Left lung (tissue), 10 donors: ENCODE results near the gene STOM. TPM values are rescaled to one million over a fixed set of nuclear protein-coding genes. Genes with fewer than 3 reads are reported as not detected.
A peak's percentile ranks its signal among the peaks of the same experiment; 100 is the strongest.

ENCODE experiments used
- ATAC-seq: fragments of 200-7000 bp; cut with Tn5 transposase; one replicate; pipeline ENCODE4 v1.9.1; 2020; ENCODE audit warnings: moderate library complexity
- DNase-seq, 4 donors: peaks; one replicate each; pipeline ENCODE4 v3.0.0-alpha.2; 2013 to 2020
- H3K27ac ChIP-seq, 2 donors: fragments of 200-600 bp; sonication (generic) in 1 of 2; one replicate each; pipeline versions ENCODE4 v1.5.0 to v1.8.0; 2020 to 2021
- H3K27me3 ChIP-seq, 2 donors: fragments of 200-600 bp; sonication (generic) in 1 of 2; one replicate each; pipeline versions ENCODE4 v1.5.0 to v1.8.0; 2020 to 2021
- H3K36me3 ChIP-seq, 2 donors: fragments of 200-600 bp; sonication (generic) in 1 of 2; one replicate each; pipeline versions ENCODE4 v1.5.0 to v1.8.0; 2020 to 2021
- H3K4me1 ChIP-seq, 2 donors: fragments of 200-600 bp; one replicate each; pipeline ENCODE4 v1.8.0; 2021
- H3K4me3 ChIP-seq, 2 donors: fragments of 200-600 bp; sonication (generic) in 1 of 2; one replicate each; pipeline versions ENCODE4 v1.5.0 to v1.8.0; 2020 to 2021; ENCODE audit warnings: mild to moderate bottlenecking in 1 of 2
- H3K9me3 ChIP-seq, 2 donors: fragments of 200-600 bp; sonication (generic) in 1 of 2; one replicate each; pipeline versions ENCODE4 v1.5.0 to v1.8.0; 2020 to 2021
- CTCF ChIP-seq, 2 donors: fragments of 200-600 bp; sonication (generic) in 1 of 2; IDR thresholded peaks; one replicate each; pipeline versions ENCODE4 v1.5.0 to v1.8.0; 2021; ENCODE audit warnings: antibody characterized with exemption in 2 of 2
- intact Hi-C, 2 donors: fragments of 100-400 bp; cut with DNase I; formaldehyde crosslinking; loops; one replicate each; pipeline versions ENCODE4 v1.11.2 to v1.14.2; 2022
- polyA plus RNA-seq, 6 donors: library from polyadenylated mRNA; unstranded; fragments of 120-200 nt; gene quantifications; one replicate each; pipeline ENCODE4 v1.2.1, GENCODE V29; 2013; ENCODE audit not compliant: insufficient read length in 6 of 6
- total RNA-seq, 2 donors: library from RNA; stranded (reverse); fragmentation: NEBNext Ultra II Directional; extraction: Animal tissue kit (Norgen Biotek cat#: 25700); gene quantifications; one replicate each; pipeline ENCODE4 v1.2.1, GENCODE V29; 2021
- donor health status: DM: no; HTN: yes; CAD: no.
- donor health status: DM: no; HTN: no; CAD: no.

Gene STOM
- total and polyA plus RNA-seq, 8 donors, result 99.8 to 576 (median 114) TPM

DNA sequence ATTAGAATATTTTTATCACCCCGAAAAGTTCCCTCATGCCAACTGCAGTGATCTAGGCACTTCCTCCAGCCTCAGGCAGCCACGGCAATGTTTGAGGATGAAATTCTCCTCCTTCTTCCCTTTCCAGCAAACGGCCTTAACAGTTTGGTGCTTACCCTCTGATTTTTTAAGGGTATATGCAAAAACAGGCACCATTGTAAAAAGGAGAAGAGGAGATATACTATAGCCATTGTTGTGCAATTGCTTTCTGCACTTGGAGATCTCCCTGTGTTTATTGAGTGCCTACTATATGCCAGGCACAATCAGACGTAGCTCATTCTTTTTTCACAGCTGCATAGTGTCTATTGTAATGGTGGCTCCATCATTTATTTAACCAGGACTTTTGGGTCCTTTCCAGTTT is 72.7 kb downstream of the STOM start:
- intact Hi-C loops, result no loop called here
- H3K9me3 ChIP-seq, result no peaks in the 10 kb centered on the region

DNA sequence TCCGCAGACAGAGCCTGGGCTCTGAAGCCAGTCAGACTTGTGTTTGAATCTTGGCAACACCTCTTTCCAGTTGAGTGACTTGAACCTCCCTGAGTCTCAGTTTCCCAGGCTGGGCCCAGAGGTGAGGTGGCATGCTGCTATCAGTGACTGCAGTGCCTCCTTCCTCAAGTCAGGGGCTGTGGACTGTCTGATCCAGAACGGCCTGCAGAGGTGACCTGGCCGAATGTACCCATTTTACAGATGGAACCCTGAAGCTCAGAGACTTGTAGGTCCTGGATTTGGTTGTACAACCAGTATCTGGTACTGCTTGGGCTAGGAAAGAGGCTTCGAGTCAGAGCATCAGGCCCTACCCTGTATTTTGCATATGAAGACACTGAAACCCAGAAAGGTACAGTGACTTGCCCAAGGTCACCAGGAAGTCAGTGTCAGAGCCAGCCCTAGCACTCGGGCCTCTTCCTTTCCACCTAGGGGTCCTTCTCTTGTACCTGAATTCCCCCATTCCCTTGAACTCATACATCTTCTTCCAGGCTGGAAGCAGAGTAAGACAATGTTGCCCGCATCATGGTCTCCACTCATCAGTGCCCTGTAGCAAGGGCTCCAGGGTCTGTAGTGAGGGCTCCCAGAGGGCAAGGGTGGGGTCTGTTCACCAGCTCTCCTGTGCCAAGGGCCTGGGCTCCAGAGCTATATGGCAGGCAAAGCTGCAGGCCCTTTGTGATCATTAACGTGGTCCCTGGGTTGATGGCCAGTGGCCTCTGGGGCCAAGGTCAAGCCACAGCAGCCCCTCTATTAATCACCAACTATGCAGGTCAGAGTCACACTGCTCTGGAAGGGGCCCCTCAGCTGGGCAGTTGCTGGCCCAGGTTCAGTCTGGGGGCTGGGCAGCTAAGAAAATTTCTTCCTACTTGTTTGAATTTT is 73.6 kb downstream of the STOM start:
- TF ChIP-seq CTCF (IDR thresholded peaks at IDR 0.05), result no peak

More for the DNA sequence above, 72.7 kb downstream of the STOM start:
- no peak for DNase-seq
- TF ChIP-seq CTCF (IDR thresholded peaks at IDR 0.05), result no peak
- Histone ChIP-seq H3K4me1 (peaks cover 29 to 87% of the 10 kb centered on the region in 2 donors), H3K27me3 (no peaks in the 10 kb centered on the region), H3K36me3 (peaks cover 0 to 18% of the 10 kb centered on the region in 2 donors), H3K27ac (peak overlapping the region; percentile 67 to 75), H3K4me3 (no peak overlapping the region)
- no peak for ATAC-seq

GRCh38 chr9:121295662-121296191 is 74.3 kb downstream of the STOM start:
- H3K9me3 ChIP-seq, result no peaks in the 10 kb centered on the region
- ATAC-seq (no peak), DNase-seq (peak in 1 of 4 donors; percentile 22)
- H3K36me3 ChIP-seq, result peaks cover 0 to 10% of the 10 kb centered on the region in 2 donors
- H3K4me1 ChIP-seq, result peaks cover 29 to 81% of the 10 kb centered on the region in 2 donors
- H3K27ac ChIP-seq, result peak overlapping the region; percentile 67 to 75
- H3K27me3 ChIP-seq, result no peaks in the 10 kb centered on the region
- no peak overlapping the region for H3K4me3 ChIP-seq
- no peak for TF ChIP-seq CTCF (IDR thresholded peaks at IDR 0.05)
- intact Hi-C loops, result no loop called here

More for the DNA sequence above, 73.6 kb downstream of the STOM start:
- intact Hi-C loops, result no loop called here
- DNase-seq (no peak), ATAC-seq (no peak)
- no peaks in the 10 kb centered on the region for H3K9me3 ChIP-seq
- peaks cover 0 to 10% of the 10 kb centered on the region in 2 donors for H3K36me3 ChIP-seq
- no peak overlapping the region for H3K4me3 ChIP-seq
- H3K4me1 ChIP-seq, result peaks cover 29 to 87% of the 10 kb centered on the region in 2 donors
- peak overlapping the region; percentile 67 to 75 for H3K27ac ChIP-seq
- no peaks in the 10 kb centered on the region for H3K27me3 ChIP-seq

DNA sequence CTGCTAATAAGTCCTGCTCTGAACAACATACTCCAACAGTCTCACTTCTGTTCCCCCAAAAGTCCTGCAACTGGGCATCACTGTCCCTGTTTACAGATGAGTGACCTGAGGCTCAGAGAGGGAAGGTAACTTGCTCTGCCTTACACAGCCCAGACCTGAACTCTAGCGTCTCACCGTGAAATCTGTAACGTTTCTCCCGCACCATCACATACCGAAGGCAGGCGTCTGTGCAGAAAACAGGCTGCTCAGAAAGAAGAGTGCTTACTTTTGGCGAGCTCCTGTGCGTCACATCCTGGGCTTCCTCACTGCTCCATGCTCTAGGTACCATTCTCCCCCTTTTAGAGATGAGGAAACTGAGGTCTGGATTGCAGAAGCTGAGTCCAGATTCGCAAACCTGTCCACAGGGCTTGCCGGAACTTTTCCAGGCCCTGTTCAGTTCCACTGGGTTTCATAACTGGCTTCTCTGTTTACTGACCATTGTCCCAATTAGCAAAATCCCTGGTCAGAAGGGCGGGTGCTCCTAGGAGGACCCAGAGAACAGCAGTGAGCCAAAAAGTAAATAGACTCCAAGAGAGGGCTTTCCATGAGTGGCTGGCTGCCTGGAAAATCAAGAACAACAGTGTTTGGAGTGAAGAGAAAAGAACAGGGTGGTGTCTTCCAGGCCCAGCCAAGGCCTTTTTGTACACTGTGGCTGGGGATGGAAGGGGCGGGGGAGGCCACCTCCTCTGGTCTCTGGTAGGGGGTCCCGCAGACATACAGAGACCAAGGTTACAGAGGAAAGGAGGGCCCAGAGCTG is 75.0 kb downstream of the STOM start:
- peak in 1 of 4 donors; percentile 59 for DNase-seq
- H3K4me1 ChIP-seq, result peaks cover 29 to 80% of the 10 kb centered on the region in 2 donors
- H3K27me3 ChIP-seq, result no peaks in the 10 kb centered on the region
- peaks cover 0 to 10% of the 10 kb centered on the region in 2 donors for H3K36me3 ChIP-seq
- H3K9me3 ChIP-seq, result no peaks in the 10 kb centered on the region
- ATAC-seq, result peak; percentile 64
- no peak overlapping the region for H3K4me3 ChIP-seq
- TF ChIP-seq CTCF (IDR thresholded peaks at IDR 0.05), result no peak
- intact Hi-C loops, result no loop called here
- peak overlapping the region; percentile 67 to 75 for H3K27ac ChIP-seq
